ENCODE measurements around the gene CYB5R4.

Gene CYB5R4

GRCh38 chr6:84001119-84001518 lies 141.6 kb downstream of the CYB5R4 start:
- no peak for DNase-seq

GRCh38 chr6:84002226-84002625 lies 142.7 kb downstream of the CYB5R4 start:
- DNase-seq = peak; percentile 41

GRCh38 chr6:84003131-84003530 lies 143.6 kb downstream of the CYB5R4 start:
- no peak for DNase-seq

GRCh38 chr6:84003654-84004053 lies 144.2 kb downstream of the CYB5R4 start:
- DNase-seq = no peak

GRCh38 chr6:84007871-84008270 lies 148.4 kb downstream of the CYB5R4 start:
- DNase-seq = peak; percentile 69

GRCh38 chr6:84013354-84013753 lies 153.9 kb downstream of the CYB5R4 start:
- DNase-seq = no peak

GRCh38 chr6:84013931-84014330 lies 154.4 kb downstream of the CYB5R4 start:
- DNase-seq = no peak

- DNase-seq = no peak
Measured at GRCh38 chr6:84016029-84016428, 156.5 kb downstream of the CYB5R4 start.

Measured in OCI-M1 (cell line).